GM10266 (cell line): ENCODE measurements around the gene FAP.

Experiments
- DNase-seq: peaks from one replicate; pipeline ENCODE4 v3.0.0; 2012; ENCODE audit errors: extremely low spot score
- CTCF ChIP-seq: IDR thresholded peaks from 2 replicates; pipeline ENCODE4 v1.5.1; 2012; ENCODE audit warnings: mild to moderate bottlenecking, low read depth; ENCODE audit not compliant: control insufficient read depth, insufficient read depth; ENCODE audit errors: missing control alignments

The FAP gene

GRCh38 chr2:162196638-162197037 lies 46.6 kb downstream of the FAP start:
- DNase-seq = no peak
- no peak for TF ChIP-seq CTCF

- no peak for TF ChIP-seq CTCF
- DNase-seq = no peak
Measured at GRCh38 chr2:162188451-162188850, 54.8 kb downstream of the FAP start.

GRCh38 chr2:162185541-162186232 lies 57.6 kb downstream of the FAP start:
- TF ChIP-seq CTCF = no peak
- DNase-seq = no peak

GRCh38 chr2:162184821-162185450 lies 58.3 kb downstream of the FAP start:
- TF ChIP-seq CTCF = no peak
- DNase-seq = no peak

GRCh38 chr2:162184359-162184758 lies 58.9 kb downstream of the FAP start:
- TF ChIP-seq CTCF = no peak
- no peak for DNase-seq

- TF ChIP-seq CTCF = no peak
- DNase-seq = no peak
Measured at GRCh38 chr2:162182395-162182794, 60.9 kb downstream of the FAP start.

GRCh38 chr2:162177301-162177700 lies 65.9 kb downstream of the FAP start:
- no peak for TF ChIP-seq CTCF
- DNase-seq = no peak
